HG02981 (cell line): Measurements from ENCODE around the gene C5AR1.
"Not testable (repeated sequence)": the region's sequence is repeated elsewhere in the genome, so short reads cannot be mapped to it uniquely, and the experiment has no call there.

ENCODE experiments used
- ATAC-seq: cut with Tn5 transposase; IDR thresholded peaks from one replicate; pipeline ENCODE4 v1.9.1; 2021; ENCODE audit warnings: mild to moderate bottlenecking, moderate library complexity; ENCODE audit not compliant: unreplicated experiment

The C5AR1 gene

GRCh38 chr19:47358936-47359335, 49.3 kb downstream of the C5AR1 start:
- no peak for ATAC-seq

DNA sequence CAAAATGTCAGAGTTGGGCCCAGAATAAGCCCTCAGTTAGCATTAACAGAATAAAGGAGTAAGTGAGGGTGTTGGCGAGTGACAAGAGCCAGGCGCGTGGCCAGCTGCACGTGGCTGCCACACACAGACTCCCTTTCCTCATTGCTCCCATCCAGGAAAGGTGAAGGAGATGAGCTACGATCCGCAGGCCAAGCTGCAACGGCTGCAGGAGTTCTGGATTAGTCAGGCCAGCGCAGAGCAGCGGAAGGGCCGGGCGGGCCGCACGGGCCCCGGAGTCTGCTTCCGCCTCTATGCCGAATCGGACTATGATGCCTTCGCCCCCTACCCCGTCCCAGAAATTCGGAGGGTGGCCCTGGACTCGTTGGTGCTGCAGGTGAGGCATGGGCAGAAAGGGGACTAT, 52.7 kb downstream of the C5AR1 start:
- ATAC-seq: no peak

- no peak for ATAC-seq
These were observed 54.3 kb downstream of the C5AR1 start for GRCh38 chr19:47363758-47364531.

DNA sequence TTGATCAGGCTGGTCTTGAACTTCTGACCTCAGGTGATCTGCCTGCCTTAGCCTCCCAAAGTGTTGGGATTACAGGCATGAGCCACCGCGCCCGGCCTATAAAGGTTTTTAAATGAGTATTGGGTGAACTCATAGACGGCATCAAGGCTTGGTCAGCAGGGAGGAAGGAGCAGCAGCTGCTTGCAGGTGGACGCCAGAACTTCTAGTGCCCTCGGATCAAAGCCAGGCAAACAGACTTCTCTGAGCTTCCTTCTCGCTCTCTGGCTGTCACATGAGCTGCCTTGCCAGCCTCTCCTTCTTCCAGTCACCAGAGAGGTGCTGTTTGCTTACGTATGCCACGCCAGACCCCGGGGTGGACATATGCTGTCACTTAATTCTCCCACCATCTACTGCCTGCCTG, 55.8 kb downstream of the C5AR1 start:
- not testable (repeated sequence) for ATAC-seq

DNA sequence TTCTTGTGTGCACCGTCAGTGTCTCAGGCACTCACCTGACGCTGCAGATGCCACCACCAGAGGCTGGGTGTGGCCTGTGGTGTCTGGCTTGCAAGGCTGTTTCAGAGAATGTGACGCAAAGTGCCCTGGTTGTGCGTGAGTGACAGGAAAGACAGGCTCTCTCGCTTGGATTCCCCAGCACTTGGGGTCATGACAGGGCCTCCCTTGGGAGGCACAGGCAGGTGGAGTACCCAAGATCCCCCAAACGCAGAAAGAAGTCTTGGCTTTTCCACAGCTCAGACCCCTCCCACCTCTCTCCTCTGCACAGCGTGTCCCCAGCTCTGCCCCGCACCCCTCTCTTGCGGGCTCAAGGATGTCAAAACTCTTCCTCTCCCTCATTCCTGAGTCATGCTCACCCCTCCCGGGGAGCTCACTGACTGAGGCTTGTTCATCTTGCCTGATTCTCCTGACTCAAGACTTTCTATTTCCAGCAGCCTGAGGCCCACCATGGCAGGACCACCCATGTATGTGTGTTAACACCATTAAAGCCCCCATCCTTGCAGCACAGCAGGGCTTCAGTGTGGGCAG, 60.5 kb downstream of the C5AR1 start:
- no peak for ATAC-seq

GRCh38 chr19:47371261-47371660, 61.6 kb downstream of the C5AR1 start:
- ATAC-seq: no peak
